ENCODE measurements around the gene VAPA. TPM values are rescaled to one million over a fixed set of nuclear protein-coding genes. Genes with fewer than 3 reads are reported as not detected.

Gene VAPA
- total and polyA plus RNA-seq, 9 of the 15 experiments (the other 6 are each of a cell fraction or from before 2014, with no cell fraction given): 219 to 902 (median 526) TPM

- TF ChIP-seq GTF2F1 (IDR thresholded peaks at IDR 0.05; ENCODE audit: low read depth, low read length): peak; percentile 35; the same call in 1 of the 2 replicates
- TF ChIP-seq USF2 (CRISPR knock-in tag; IDR thresholded peaks at IDR 0.05): no peak
- TF ChIP-seq, protein P1, sequence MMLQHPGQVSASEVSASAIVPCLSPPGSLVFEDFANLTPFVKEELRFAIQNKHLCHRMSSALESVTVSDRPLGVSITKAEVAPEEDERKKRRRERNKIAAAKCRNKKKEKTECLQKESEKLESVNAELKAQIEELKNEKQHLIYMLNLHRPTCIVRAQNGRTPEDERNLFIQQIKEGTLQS (IDR thresholded peaks at IDR 0.05): no peak
- TF ChIP-seq, protein P1 (CRISPR knock-in tag; conservative IDR thresholded peaks at IDR 0.05): no peak
- no peak for TF ChIP-seq KDM1A (IDR thresholded peaks at IDR 0.05)
- TF ChIP-seq SUPT5H (IDR thresholded peaks at IDR 0.05): 0 out of 2 replicates have a peak, but pooled peaks have one; percentile 48
- TF ChIP-seq DACH1 (IDR thresholded peaks at IDR 0.05; ENCODE audit: partially characterized antibody): no peak
- TF ChIP-seq POLR2H (tag; IDR thresholded peaks at IDR 0.05; ENCODE audit: low read depth): 0 out of 2 replicates have a peak, but pooled peaks have one; percentile 63
- no peak for TF ChIP-seq HNRNPL (IDR thresholded peaks at IDR 0.05; ENCODE audit: low read depth, low read length)
- peak; percentile 28; the same call in 1 of the 2 replicates for TF ChIP-seq MTA2 (IDR thresholded peaks at IDR 0.05; ENCODE audit: low read depth)
- TF ChIP-seq CUX1 (CRISPR knock-in tag; IDR thresholded peaks at IDR 0.05): peak; percentile 75; the same call in 1 of the 2 replicates
- TF ChIP-seq GATA2 (CRISPR knock-in tag; IDR thresholded peaks at IDR 0.05): peak; percentile 49; the same call in 1 of the 2 replicates
- TF ChIP-seq UBTF (IDR thresholded peaks at IDR 0.05; ENCODE audit: borderline replicate concordance in 1 of 2, low read depth in 2 of 2, low read length in 2 of 2): 0 out of 4 replicates have a peak, but pooled peaks of 1 of the 2 experiments have one; percentile 79
- TF ChIP-seq SMARCC2 (IDR thresholded peaks at IDR 0.05; ENCODE audit: low read depth): peak; percentile 68
- TF ChIP-seq DNMT1 (IDR thresholded peaks at IDR 0.05): peak; percentile 52; the same call in 1 of the 2 replicates
- TF ChIP-seq ZNF232 (CRISPR knock-in tag; IDR thresholded peaks at IDR 0.05): no peak
- TF ChIP-seq KHSRP (IDR thresholded peaks at IDR 0.05): 0 out of 2 replicates have a peak, but pooled peaks have one; percentile 14
Measured at GRCh38 chr18:9915291-9916076, 1.7 kb downstream of the VAPA start (continued).
